Adrenal gland (tissue), 5 donors: Measurements from ENCODE around the gene TMEM184B.

Experiments
- POLR2A ChIP-seq, 2 donors: fragments of 450-650 bp; IDR thresholded peaks; one replicate each; pipeline ENCODE4 v1.6.1; 2017; ENCODE audit warnings: antibody characterized with exemption in 2 of 2, mild to moderate bottlenecking in 2 of 2, moderate library complexity in 1 of 2
- TF ChIP-seq, protein P1 (sequence below), 6 experiments: fragments of 450-650 bp in 4 of 6; fragments of 200-600 bp in 2 of 6; sonication (generic) in 1 of 6; IDR thresholded peaks; 1 replicate in 5 of 6; 2 replicates in 1 of 6; pipeline versions ENCODE4 v1.5.1 to v1.8.0; 2016 to 2021; ENCODE audit warnings: antibody characterized with exemption in 6 of 6, mild to moderate bottlenecking in 2 of 6, moderate library complexity in 1 of 6
- donor health status: DM: no; HTN: no; CAD: no.

- TF ChIP-seq, protein P1, sequence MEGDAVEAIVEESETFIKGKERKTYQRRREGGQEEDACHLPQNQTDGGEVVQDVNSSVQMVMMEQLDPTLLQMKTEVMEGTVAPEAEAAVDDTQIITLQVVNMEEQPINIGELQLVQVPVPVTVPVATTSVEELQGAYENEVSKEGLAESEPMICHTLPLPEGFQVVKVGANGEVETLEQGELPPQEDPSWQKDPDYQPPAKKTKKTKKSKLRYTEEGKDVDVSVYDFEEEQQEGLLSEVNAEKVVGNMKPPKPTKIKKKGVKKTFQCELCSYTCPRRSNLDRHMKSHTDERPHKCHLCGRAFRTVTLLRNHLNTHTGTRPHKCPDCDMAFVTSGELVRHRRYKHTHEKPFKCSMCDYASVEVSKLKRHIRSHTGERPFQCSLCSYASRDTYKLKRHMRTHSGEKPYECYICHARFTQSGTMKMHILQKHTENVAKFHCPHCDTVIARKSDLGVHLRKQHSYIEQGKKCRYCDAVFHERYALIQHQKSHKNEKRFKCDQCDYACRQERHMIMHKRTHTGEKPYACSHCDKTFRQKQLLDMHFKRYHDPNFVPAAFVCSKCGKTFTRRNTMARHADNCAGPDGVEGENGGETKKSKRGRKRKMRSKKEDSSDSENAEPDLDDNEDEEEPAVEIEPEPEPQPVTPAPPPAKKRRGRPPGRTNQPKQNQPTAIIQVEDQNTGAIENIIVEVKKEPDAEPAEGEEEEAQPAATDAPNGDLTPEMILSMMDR (IDR thresholded peaks at IDR 0.05) = no peak
- no peak for TF ChIP-seq POLR2A (IDR thresholded peaks at IDR 0.05)
Measured at GRCh38 chr22:38246046-38246658, 26.7 kb downstream of the TMEM184B start.
